Measurements from ENCODE around the gene VWA7. TPM values are rescaled to one million over a fixed set of nuclear protein-coding genes. Genes with fewer than 3 reads are reported as not detected.

VWA7 gene
- total RNA-seq, 1 donor from 2014 or later: 0.62 TPM

- no peak for DNase-seq (ENCODE audit: low spot score)
- Mint-ChIP-seq H3K27ac (ENCODE audit: unreplicated experiment) (no peak overlapping the region), H3K36me3 (ENCODE audit: low read depth) (peaks cover 29% of the 10 kb centered on the region), H3K4me1 (ENCODE audit: low read depth) (peaks cover 28% of the 10 kb centered on the region), H3K4me3 (ENCODE audit: unreplicated experiment) (peak overlapping the region; percentile 98), H3K9me3 (ENCODE audit: low read depth) (no peaks in the 10 kb centered on the region), H3K27me3 (ENCODE audit: low read depth) (no peaks in the 10 kb centered on the region)
- TF ChIP-seq CTCF (IDR thresholded peaks at IDR 0.05): no peak
These were observed 49.1 kb downstream of the VWA7 start for GRCh38 chr6:31727717-31728671.

GRCh38 chr6:31727034-31727716, 50.0 kb downstream of the VWA7 start:
- DNase-seq (ENCODE audit: low spot score): no peak
- Mint-ChIP-seq H3K4me1 (ENCODE audit: low read depth) (peaks cover 26% of the 10 kb centered on the region), H3K9me3 (ENCODE audit: low read depth) (no peaks in the 10 kb centered on the region)

GRCh38 chr6:31725502-31726350, 51.4 kb downstream of the VWA7 start:
- H3K9me3 Mint-ChIP-seq (ENCODE audit: low read depth): no peaks in the 10 kb centered on the region
- H3K36me3 Mint-ChIP-seq (ENCODE audit: low read depth): peaks cover 22% of the 10 kb centered on the region
- no peak overlapping the region for H3K27ac Mint-ChIP-seq (ENCODE audit: unreplicated experiment)
- no peak overlapping the region for H3K4me3 Mint-ChIP-seq (ENCODE audit: unreplicated experiment)
- H3K27me3 Mint-ChIP-seq (ENCODE audit: low read depth): no peaks in the 10 kb centered on the region
- no peak for DNase-seq (ENCODE audit: low spot score)
- H3K4me1 Mint-ChIP-seq (ENCODE audit: low read depth): peaks cover 16% of the 10 kb centered on the region
- TF ChIP-seq CTCF (IDR thresholded peaks at IDR 0.05): no peak

More at GRCh38 chr6:31727034-31727716, 50.0 kb downstream of the VWA7 start:
- Mint-ChIP-seq H3K27ac (ENCODE audit: unreplicated experiment) (no peak overlapping the region), H3K27me3 (ENCODE audit: low read depth) (no peaks in the 10 kb centered on the region), H3K36me3 (ENCODE audit: low read depth) (peaks cover 28% of the 10 kb centered on the region), H3K4me3 (ENCODE audit: unreplicated experiment) (peak overlapping the region; percentile 46)
- TF ChIP-seq CTCF (IDR thresholded peaks at IDR 0.05): no peak

GRCh38 chr6:31723980-31724691, 53.0 kb downstream of the VWA7 start:
- H3K27me3 Mint-ChIP-seq (ENCODE audit: low read depth): no peaks in the 10 kb centered on the region
- peak overlapping the region; percentile 17 for H3K27ac Mint-ChIP-seq (ENCODE audit: unreplicated experiment)
- no peak overlapping the region for H3K4me3 Mint-ChIP-seq (ENCODE audit: unreplicated experiment)
- no peak for TF ChIP-seq CTCF (IDR thresholded peaks at IDR 0.05)
- no peak for DNase-seq (ENCODE audit: low spot score)
- H3K4me1 Mint-ChIP-seq (ENCODE audit: low read depth): peaks cover 7% of the 10 kb centered on the region
- H3K9me3 Mint-ChIP-seq (ENCODE audit: low read depth): no peaks in the 10 kb centered on the region
- peaks cover 22% of the 10 kb centered on the region for H3K36me3 Mint-ChIP-seq (ENCODE audit: low read depth)

All from chondrocyte (in vitro differentiated cells).